DLD1 (cell line): ENCODE data around the gene CFAP46.

Experiments used
- in situ Hi-C: cut with HindIII; loops from 2 replicates; pipeline ENCODE4 v1.10.0; 2017; ENCODE audit warnings: low sequenced_read_pairs

CFAP46 gene

DNA sequence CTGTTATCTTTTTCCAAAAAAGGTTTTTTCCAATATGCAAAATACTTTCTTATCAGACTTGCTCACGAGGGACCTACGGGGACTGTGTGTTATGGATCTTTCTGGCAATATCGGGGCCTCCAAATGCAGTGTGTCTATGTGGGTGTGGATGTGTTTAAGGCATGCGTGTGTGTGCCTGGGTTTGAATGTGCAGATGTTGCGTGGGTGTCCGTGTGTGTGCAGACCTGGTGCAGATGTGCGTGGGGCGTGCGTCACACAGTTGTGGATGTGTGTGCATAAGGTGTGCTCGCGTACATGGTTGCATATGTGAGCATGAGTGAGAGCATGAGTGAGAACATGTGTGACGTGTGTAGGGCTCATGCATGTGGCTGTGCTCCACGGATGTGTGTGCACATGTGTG, 176.1 kb downstream of the CFAP46 start:
- in situ Hi-C loops, result no loop called here

DNA sequence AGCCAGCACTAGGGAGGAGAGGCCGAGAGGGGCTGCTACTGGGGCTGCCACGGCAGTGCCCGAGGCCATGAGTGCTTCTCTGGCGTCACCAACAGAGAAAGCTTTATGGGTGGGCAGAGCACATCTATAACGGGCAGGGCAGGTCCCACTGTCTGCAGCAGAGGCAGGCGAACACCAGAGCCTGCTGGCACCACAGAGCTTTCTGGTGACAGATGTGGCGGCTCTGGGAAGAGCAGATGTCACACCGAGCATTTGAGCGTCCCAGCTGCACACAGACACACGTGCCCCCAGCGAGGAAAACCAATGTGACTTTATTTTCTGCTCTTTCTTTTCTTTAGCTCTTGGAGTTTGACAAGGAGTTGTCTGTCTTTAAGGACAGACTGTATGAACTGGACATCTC, 176.9 kb downstream of the CFAP46 start:
- in situ Hi-C loops, result no loop called here

DNA sequence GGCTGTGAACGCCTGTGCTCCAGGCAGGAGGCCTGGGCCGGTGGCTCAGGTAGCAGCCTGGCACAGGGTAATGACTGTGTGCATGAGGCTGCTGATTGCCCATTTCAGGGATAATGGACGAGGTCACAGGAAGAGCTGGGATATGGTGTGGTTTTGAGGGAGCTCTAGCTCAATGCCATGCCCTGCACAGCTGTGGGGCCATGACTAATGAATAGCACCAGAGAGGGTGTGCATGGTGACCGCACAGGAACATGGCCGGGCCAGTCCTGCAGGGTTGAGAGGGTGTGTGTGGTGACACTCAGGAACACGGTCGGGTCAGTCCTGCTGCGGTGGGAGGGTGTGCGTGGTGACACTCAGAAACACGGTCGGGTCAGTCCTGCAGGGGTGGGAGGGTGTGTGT, 178.3 kb downstream of the CFAP46 start:
- in situ Hi-C loops, result no loop called here

DNA sequence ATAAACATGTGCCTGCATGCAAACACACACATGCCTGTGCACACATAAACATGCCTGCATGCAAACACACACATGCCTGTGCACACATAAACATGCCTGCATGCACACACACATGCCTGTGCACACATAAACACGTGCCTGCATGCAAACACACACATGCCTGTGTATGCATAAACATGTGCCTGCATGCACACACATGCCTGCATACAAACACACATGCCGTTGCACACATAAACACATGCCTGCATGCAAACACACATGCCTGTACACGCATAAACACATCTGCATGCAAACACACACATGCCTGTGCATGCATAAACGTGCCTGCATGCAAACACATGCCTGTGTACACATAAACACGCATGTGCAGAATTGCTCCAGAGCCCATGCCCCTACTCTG, 178.8 kb downstream of the CFAP46 start:
- in situ Hi-C loops, result no loop called here

DNA sequence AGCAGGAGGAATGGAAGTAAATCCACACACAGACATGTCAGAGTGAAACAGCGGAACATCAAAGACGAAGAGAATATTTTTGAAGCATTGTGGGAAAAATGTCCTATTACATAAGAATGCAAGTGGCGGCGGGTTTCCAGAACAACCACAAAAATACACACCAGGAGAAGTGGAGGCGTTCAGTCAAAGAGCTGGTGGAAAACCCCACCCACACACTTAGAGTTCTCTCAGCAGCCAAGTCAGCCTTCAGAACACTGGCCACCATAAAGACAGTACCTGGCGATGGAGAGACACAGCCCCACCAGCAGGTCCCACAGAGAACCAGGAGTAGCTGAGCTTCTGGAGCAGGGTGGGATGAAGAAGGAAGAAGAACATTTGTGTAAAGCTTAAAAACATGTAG, 180.1 kb downstream of the CFAP46 start:
- in situ Hi-C loops, result no loop called here

DNA sequence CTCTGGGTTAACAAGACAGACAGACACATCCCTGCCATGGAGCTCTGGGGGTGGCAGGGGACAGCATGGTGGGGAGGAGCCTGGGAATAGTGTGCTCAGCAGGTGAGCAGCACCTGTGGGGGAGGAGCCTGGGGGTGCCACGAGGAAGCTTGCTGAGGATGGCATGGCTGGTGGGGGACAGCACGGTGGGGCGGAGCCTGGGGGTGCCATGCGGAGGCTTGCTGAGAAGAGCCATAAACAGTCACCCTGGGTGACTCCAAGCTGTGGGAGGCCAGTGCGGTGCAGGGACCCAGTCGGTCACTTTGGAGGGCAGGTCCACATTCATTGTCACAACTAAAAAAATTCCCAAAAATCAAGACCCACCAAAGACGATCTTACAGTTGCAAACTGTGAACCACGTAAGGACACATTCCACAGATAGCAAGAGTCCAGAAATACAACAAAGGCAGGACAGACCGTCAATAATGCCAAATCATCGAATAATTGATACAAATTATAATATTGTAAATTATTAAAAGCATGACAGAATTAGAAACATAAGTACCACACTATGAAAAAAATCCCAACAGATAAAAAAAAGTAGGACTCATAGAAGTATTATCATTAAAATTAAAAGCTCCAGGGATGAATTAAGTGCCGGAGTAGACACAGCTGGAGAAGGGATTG, 180.8 kb downstream of the CFAP46 start:
- in situ Hi-C loops, result no loop called here

DNA sequence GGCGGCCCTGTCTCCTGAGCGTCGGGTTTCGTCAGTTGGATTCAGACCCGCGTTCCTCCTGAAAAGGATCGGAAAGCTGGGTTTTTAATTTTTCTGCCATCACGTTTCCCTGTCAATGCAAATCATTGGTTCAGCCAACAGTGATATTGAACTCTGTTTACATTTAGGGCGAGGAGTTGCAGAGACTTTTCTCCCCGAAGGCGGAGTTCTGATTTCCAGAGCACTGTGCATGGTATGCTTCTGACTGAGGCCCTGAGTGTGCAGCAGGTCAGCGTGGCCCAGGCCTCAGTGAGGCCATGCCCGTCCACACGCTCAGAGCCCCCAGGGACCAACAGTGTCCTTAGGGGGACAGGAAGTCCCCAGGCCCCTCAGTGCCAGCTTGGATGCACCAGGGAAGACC, 183.5 kb downstream of the CFAP46 start:
- in situ Hi-C loops, result no loop called here
